Head of caudate nucleus (tissue), 42 donors: Measurements from ENCODE around the gene LTN1.
"Not testable (repeated sequence)": the region's sequence is repeated elsewhere in the genome, so short reads cannot be mapped to it uniquely, and the experiment has no call there.

ENCODE experiments used
- DNase-seq, 42 donors: peaks; one replicate each; pipeline versions ENCODE4 v3.0.0 to v3.0.0-alpha.2; 2020 to 2021; ENCODE audit warnings: mixed read lengths in 7 of 42
- intact Hi-C: fragments of 100-400 bp; cut with DNase I; formaldehyde crosslinking; loops from one replicate; pipeline ENCODE4 v1.15.0; 2022

Gene LTN1

GRCh38 chr21:28988146-28988545, 4.5 kb downstream of the LTN1 start:
- intact Hi-C loops: not testable (repeated sequence)
- DNase-seq: peak in 28 of 42 donors; percentile 7 to 73 (median 38)

DNA sequence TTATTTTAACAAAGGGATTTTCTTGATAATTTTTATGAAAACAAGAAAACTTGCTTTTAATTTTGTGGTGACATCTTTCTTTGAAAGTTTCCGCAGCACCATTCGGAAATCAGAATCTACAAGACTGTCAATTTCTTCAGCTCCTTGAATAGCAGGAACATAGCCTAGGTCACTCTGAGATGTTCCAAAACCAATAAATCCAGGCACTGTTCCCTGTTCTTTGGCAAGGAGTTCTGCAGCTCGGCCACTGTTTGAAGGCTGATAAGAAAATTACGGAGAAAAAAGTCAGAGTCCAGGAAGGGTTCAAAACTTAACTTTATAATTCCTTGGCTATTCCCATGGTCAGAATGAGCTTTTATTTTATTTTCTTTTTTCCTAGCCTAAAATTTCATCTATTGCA, 6.0 kb downstream of the LTN1 start:
- DNase-seq: no peak
- intact Hi-C loops: no loop called here

DNA sequence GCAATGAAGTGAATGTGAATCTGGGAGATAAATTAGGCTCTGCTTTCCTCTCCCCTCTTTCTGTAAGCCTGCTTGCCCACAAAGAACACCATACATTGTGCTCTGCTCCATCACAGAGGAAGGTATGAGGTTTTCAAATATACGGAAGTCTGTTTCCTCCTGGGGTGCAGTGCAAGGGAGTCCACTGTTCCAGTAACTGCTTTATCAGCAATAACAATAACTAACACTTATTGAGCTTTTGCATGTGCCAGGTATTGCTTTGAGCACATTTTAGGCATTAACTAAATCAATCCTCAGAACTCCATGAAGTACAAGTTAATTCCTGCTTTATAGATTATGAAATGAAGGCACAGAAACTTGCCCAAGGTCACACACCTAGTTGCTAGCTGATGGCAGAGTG, 10.0 kb downstream of the LTN1 start:
- no peak for DNase-seq
- intact Hi-C loops: no loop called here

- intact Hi-C loops: no loop called here
- no peak for DNase-seq
These were observed 13.6 kb downstream of the LTN1 start for GRCh38 chr21:28979092-28979491.

DNA sequence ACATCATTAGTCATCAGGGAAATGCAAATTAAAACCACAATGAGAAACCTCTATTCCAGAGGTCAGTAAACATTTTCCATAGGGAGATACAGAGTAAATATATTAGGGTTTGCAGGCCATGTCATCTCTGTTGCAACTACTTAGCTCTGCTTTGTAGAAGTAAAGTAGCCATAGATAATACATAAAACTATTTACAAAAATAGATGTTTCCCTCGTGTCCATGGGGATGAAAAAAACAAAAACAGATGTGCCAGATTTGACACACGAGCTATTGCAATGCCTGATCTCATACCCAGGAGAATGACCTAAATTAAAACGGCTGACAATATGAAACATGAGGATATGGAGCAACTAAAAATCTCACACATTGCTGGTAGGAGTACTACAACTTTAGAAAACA, 17.3 kb downstream of the LTN1 start:
- intact Hi-C loops: no loop called here
- no peak for DNase-seq

DNA sequence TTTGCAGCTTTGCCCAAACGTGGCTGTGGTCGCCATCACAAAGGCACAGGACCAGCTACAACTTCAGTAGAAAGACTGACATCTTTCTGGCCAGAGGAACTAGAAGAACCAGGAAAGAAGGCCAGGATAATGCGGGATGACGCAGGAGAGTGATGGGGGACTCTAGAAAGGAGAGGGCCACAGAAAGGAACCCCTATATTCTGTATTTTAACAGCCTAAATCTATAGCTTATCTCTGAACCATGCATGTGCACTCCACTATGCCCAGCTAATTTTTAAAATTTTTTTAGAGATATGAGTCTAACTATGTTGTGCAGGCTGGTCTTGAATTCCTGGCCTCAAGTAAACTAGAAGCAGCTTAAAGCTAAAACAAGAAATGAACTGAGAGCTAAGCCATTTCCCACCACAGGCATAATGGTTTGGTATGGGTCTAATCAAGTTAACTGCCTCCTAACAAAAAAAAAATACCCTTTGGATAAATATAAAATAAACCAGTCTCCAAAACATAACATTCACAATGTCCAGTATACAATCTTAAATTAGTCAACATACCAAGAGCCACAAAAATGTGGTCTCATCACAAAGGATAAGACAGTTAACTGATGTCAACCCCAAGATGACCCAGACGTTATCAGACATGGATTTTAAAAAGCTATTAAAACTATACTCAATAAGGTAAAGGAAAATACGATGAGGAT, 18.0 kb downstream of the LTN1 start:
- intact Hi-C loops: no loop called here
- no peak for DNase-seq

- intact Hi-C loops: no loop called here
- no peak for DNase-seq
These were observed 20.3 kb downstream of the LTN1 start for GRCh38 chr21:28972398-28972797.

GRCh38 chr21:28971171-28971570, 21.5 kb downstream of the LTN1 start:
- intact Hi-C loops: no loop called here
- DNase-seq: peak in 6 of 42 donors; percentile 6 to 30 (median 21)

GRCh38 chr21:28963831-28964230, 28.8 kb downstream of the LTN1 start:
- intact Hi-C loops: no loop called here
- DNase-seq: no peak

GRCh38 chr21:28962465-28962864, 30.2 kb downstream of the LTN1 start:
- intact Hi-C loops: no loop called here

DNA sequence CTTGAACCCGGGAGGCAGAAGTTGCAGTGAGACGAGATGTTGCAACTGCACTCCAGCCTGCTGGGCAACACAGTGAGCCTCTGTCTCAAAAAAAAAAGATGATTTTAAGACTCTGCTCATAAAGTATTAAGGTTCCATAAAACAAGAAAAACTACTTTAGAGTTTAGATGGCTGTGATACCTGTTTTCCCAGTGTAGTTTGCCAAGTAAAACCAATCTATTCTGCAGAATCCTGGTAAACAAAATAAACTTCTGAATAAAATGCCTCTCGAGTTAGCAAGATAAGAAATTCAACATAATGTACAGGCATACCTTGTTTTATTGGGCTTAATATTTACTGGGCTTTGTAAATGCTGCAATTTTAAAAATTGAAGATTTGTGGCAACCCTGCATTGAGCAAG, 30.8 kb downstream of the LTN1 start:
- intact Hi-C loops: no loop called here
- no peak for DNase-seq

More at GRCh38 chr21:28962465-28962864, 30.2 kb downstream of the LTN1 start:
- DNase-seq: no peak

DNA sequence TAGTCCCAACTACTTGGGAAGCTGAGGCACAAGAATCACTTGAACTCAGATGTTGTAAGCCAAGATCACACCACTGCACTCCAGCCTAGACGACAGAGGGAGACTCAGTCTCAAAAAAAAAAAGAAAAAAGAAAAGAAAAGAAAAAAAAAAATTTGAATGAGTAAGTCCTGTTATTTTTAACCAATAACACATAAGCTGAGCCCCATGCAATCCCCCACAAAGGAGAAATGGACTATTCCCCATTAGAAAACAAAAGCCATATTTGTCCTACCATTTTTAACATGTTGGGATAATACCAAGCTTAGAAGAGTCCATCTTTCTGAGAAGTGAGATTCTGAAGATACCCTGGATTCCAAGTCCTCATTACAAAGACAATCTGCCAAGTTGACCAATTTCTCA, 32.4 kb downstream of the LTN1 start:
- intact Hi-C loops: no loop called here
- no peak for DNase-seq

GRCh38 chr21:28959367-28960099, 33.1 kb downstream of the LTN1 start:
- intact Hi-C loops: no loop called here
- DNase-seq: peak in 1 of 42 donors; percentile 8

DNA sequence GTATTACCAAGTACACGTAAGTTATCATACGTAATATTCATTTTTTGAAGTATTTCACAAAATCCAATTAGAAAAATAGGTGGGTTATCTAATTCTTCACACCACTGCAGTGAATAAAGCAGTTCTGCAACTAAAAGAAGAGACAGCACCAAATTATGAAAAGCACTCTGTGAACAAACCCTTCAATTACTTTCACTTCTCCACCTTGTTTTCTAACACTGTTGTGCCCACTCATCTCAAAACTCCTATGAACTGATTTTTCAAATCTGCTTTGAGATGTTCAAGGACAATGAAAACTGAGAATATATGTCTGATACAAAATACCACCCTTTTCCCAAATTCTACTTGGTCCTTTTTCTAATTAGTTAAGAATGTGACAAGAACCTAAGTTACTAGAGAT, 39.4 kb downstream of the LTN1 start:
- intact Hi-C loops: no loop called here
- no peak for DNase-seq

DNA sequence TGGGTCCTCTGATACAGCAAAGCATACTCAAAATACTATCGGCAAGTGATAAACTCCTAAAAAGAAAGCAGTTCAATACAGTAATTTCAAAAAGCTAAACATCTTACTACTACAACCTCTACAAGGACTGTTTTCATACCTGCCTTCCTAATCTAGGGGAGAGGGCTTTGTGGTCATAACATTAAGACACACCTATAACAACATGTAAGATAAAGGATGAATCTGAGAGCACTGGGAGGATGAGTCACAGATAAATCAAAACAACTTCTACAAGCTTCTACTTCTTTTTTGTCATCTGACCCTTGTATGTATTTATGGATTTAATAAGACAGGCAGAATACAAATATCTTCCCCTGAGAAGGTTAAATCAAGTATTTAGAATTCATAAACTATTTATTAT, 40.0 kb downstream of the LTN1 start:
- DNase-seq: no peak
- intact Hi-C loops: no loop called here

- no peak for DNase-seq
- intact Hi-C loops: loop anchor here (10.0 kb wide), 2 partner anchors 65 to 435 kb away; a partner anchor contains a TSS
These were observed 43.4 kb downstream of the LTN1 start for GRCh38 chr21:28949318-28949717.

DNA sequence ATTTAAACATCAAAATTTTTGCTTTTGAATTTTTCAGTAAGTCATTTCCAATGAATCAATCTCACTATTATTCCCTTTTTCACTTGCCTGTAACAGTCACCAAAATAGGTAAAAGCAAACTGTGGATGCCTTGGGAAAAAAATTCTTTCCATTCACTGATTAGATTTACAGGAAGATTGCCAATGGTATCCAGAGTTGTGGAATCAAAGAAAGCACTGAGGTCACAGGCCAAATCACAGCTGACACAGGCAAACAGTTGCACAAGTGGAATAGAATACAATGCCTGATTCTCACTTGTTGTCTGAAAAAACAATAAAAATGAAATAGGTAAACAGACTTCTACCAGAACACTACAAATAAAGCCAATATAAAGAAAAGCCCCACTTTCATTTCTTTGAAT, 48.4 kb downstream of the LTN1 start:
- DNase-seq: peak in 21 of 42 donors; percentile 9 to 60 (median 33)
- intact Hi-C loops: loop anchor here (10.0 kb wide), 2 partner anchors 59 to 429 kb away; a partner anchor contains a TSS

DNA sequence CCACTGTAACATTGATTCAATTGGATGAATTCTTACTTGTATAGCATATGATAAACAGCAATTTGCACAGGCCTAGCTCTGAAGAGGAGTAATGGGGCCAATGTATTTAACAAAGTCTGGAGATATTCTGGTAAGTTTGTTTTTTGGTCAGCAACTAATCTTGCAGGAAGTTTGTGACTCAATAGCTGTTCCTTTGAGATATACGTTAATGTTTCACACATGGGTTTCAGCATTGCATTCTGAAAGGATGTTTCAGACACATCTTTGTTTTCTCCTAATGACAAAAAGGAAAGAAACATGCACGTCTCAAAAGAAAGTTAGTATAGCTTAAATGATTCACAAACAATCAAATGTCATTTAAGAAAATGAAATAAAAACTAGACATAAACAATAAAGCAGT, 49.0 kb downstream of the LTN1 start:
- intact Hi-C loops: loop anchor here (10.0 kb wide), 2 partner anchors 59 to 429 kb away; a partner anchor contains a TSS
- no peak for DNase-seq

DNA sequence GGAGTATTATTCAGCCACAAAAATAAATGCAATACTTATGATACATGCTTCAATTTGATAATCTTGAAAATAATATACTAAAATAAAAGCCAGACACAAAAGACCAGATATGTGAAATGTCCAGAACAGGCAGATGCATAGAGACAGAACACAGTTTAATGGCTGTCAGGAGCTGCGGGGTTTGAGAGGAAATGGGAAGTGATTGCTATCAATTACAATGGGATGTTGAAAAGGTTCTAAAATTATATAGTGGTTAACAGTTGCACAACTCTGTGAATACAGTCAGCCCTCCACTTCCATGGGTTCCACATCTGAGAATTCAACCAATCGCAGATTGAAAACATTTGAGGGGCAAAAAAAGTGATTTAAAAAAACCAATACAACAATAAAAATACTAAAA, 54.0 kb downstream of the LTN1 start:
- DNase-seq: no peak
- intact Hi-C loops: no loop called here

DNA sequence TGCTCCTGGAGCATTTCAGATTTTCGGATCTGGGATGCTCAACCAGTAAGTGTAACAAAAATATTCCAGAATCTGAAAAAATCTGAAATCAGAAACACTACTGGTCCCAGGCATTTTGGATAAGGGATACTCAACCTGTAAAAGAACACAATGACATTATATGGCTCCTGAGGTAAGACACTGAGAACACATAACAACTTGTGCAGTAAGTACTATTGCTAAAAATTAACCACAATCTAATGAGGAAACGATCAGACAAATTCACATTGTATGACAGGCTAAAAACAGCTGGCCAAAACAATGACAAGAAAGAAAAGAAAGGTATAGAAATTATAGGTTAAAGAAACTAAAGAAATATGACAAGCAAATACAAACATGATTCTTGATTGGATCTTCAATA, 54.9 kb downstream of the LTN1 start:
- intact Hi-C loops: no loop called here
- DNase-seq: no peak

DNA sequence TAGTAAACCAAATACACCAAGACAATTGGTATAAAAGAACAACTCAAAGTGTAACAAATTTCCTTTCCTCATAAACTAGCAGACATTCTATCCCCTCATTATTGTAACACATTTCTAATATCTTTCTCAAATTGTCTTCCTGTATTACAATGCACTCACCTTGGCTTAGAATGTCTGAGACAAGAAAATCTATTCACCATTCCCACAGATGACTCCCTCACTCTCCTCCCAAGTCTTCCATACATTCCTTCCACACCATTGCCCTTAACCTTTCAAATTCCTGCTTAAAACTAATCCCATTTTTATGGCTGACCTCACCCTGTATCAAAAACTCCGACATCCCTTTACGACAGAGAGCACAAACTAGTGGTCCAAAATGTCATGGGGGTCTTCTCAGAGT, 56.0 kb downstream of the LTN1 start:
- intact Hi-C loops: no loop called here

More for the DNA sequence above, 56.0 kb downstream of the LTN1 start:
- no peak for DNase-seq
